H54 (cell line): ENCODE data around the gene FARP2.
A peak's percentile ranks its signal among the peaks of the same experiment; 100 is the strongest.
"Not testable (repeated sequence)": the region's sequence is repeated elsewhere in the genome, so short reads cannot be mapped to it uniquely, and the experiment has no call there.

Source experiments
- DNase-seq: peaks from one replicate; pipeline ENCODE4 v3.0.0; 2011; ENCODE audit warnings: low spot score, mixed read lengths; ENCODE audit not compliant: insufficient read length
- FAIRE-seq: peaks from 3 replicates; lab custom pipeline; 2011; peaks lifted over from hg19 to GRCh38; lab: Jason Lieb, UNC
- POLR2A ChIP-seq: IDR thresholded peaks from 2 replicates; pipeline ENCODE4 v1.6.1; 2011; ENCODE audit warnings: low read depth, mild to moderate bottlenecking, low read length

FARP2 gene

GRCh38 chr2:241316825-241317224, 39.3 kb upstream of the FARP2 start:
- TF ChIP-seq POLR2A = no peak
- no peak for DNase-seq
- FAIRE-seq = no peak

GRCh38 chr2:241317391-241317790, 38.7 kb upstream of the FARP2 start:
- no peak for FAIRE-seq
- no peak for TF ChIP-seq POLR2A
- no peak for DNase-seq

- not testable (repeated sequence) for FAIRE-seq, DNase-seq
These were observed 37.3 kb upstream of the FARP2 start for GRCh38 chr2:241318830-241319229.

GRCh38 chr2:241320394-241320793, 35.7 kb upstream of the FARP2 start:
- DNase-seq (no peak), FAIRE-seq (no peak)
- no peak for TF ChIP-seq POLR2A

GRCh38 chr2:241321033-241321432, 35.1 kb upstream of the FARP2 start:
- no peak for DNase-seq
- FAIRE-seq = no peak
- no peak for TF ChIP-seq POLR2A

- DNase-seq (no peak), FAIRE-seq (no peak)
These were observed 34.2 kb upstream of the FARP2 start for GRCh38 chr2:241321886-241322285.

GRCh38 chr2:241323778-241324177, 32.3 kb upstream of the FARP2 start:
- FAIRE-seq (peak; percentile 45), DNase-seq (no peak)
- no peak for TF ChIP-seq POLR2A

More at GRCh38 chr2:241321886-241322285, 34.2 kb upstream of the FARP2 start:
- no peak for TF ChIP-seq POLR2A

GRCh38 chr2:241324775-241325174, 31.3 kb upstream of the FARP2 start:
- DNase-seq = no peak
- no peak for FAIRE-seq
- TF ChIP-seq POLR2A = no peak

- peak; percentile 53 for FAIRE-seq
These were observed 30.8 kb upstream of the FARP2 start for GRCh38 chr2:241325257-241325656.

GRCh38 chr2:241329669-241330615, 26.1 kb upstream of the FARP2 start:
- no peak for FAIRE-seq
- TF ChIP-seq POLR2A = no peak

More at GRCh38 chr2:241325257-241325656, 30.8 kb upstream of the FARP2 start:
- no peak for DNase-seq
- no peak for TF ChIP-seq POLR2A

GRCh38 chr2:241330616-241330981, 25.5 kb upstream of the FARP2 start:
- DNase-seq (no peak), FAIRE-seq (no peak)
- no peak for TF ChIP-seq POLR2A

More at GRCh38 chr2:241329669-241330615, 26.1 kb upstream of the FARP2 start:
- no peak for DNase-seq

GRCh38 chr2:241334813-241335212, 21.3 kb upstream of the FARP2 start:
- FAIRE-seq (no peak), DNase-seq (no peak)
- no peak for TF ChIP-seq POLR2A

GRCh38 chr2:241339839-241340630, 16.1 kb upstream of the FARP2 start:
- TF ChIP-seq POLR2A = no peak
- DNase-seq (no peak), FAIRE-seq (no peak)

GRCh38 chr2:241340631-241341163, 15.4 kb upstream of the FARP2 start:
- DNase-seq = no peak
- no peak for FAIRE-seq
- no peak for TF ChIP-seq POLR2A
